HG03378 (cell line): Measurements from ENCODE around the gene RPS6KA2.

Experiments
- ATAC-seq: cut with Tn5 transposase; IDR thresholded peaks from one replicate; pipeline ENCODE4 v1.9.1; 2021; ENCODE audit warnings: mild to moderate bottlenecking, moderate library complexity; ENCODE audit not compliant: unreplicated experiment

RPS6KA2 gene

GRCh38 chr6:166459272-166459671 is 167.8 kb downstream of the RPS6KA2 start:
- no peak for ATAC-seq

DNA sequence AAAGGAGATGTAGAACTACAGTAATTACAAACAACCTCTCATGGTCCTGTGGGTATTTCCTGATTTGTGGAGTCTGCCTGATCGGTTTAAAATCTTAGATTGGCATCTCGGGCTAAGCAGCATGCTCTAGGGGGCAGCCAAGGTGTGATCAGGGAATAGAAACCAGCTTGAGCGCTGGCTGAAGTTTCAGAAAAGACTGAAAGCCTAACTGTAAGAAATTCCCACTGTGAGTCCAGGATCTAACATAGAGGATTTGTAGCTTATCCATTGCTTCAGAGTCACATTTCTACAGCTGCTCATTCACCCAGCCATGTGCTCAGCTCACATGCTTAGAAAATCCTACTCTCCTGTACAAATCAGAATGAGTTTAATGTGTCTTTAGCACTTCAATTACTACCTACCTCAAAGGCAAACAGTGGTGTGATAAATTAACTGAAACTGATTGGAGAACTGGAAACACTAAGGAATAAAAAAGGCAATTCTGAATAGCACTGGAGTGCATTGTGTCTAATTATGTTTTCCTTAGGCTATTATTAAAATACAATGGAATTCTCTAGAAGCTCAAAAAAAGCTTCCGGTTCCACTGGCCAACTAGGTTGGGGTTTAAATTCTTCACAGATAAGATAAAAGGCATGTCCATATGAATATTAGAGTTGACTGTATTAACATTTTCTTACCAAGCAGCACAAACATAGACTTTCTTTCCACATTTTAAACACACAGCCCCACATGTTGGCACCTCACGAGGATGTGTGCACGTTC is 170.5 kb downstream of the RPS6KA2 start:
- no peak for ATAC-seq

DNA sequence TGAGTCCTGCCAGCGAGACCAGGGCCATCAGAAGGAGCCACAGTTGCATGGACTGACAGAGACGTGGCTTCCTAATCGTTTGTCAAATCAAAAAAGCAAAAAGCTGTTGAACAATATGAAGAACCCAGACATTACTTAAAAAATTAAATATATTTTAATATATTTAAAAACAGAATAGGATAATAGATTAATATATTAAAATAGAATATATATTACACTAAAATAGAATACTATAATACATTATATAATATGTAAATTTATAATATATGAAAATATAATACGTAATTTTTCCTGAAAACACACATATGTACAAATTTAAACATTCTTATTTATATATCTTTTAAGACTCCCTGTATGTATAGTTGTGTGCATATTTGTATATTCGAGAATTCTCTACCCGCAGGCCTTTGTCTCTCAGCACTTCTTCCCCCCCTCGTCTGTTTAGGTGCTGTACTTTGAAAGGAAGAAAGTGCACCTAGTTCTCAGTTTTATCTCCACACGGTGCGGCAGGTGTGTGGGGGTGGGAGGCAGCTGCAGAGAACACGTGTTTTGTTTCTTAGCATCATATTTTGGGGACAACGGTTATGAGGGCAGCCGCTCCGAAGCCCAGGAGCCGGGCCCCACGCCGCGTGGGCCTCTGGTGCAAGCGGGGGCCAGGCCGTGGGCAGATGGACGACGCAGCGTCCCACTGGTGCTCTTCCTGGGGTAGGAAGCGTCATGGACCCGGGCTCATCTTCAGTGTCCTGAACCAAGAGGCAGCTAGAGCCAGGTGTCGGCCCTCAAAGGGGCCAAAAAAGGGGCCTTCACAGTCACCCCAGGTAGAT is 172.1 kb downstream of the RPS6KA2 start:
- no peak for ATAC-seq

- ATAC-seq, result no peak
Observed at GRCh38 chr6:166453651-166454050, 173.4 kb downstream of the RPS6KA2 start.

- ATAC-seq, result no peak
Observed at GRCh38 chr6:166450167-166450873, 176.7 kb downstream of the RPS6KA2 start.

- no peak for ATAC-seq
Observed at GRCh38 chr6:166449641-166450040, 177.4 kb downstream of the RPS6KA2 start.

DNA sequence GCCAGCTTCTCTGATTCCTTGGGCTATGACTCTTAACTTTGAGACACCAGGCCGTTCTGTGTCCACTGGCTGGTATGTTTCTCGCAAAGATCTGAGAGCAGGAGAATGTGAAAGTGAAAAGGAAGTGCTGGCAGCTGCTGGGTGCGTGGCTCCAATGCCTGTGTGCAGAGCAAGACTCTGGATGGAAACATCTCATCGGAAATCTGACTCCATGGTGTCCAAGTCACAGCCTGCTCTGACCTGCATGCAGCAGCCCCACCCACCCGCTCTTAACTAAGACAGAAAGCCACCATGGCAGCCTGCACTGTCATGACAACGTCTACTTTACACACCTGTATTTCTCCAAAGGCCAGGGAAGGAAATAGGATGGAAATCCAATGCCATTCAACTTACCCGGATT is 178.0 kb downstream of the RPS6KA2 start:
- ATAC-seq, result no peak

GRCh38 chr6:166448432-166448831 is 178.6 kb downstream of the RPS6KA2 start:
- ATAC-seq, result no peak

GRCh38 chr6:166446567-166447065 is 180.4 kb downstream of the RPS6KA2 start:
- ATAC-seq, result no peak

- ATAC-seq, result no peak
Observed at GRCh38 chr6:166446146-166446545, 180.9 kb downstream of the RPS6KA2 start.

DNA sequence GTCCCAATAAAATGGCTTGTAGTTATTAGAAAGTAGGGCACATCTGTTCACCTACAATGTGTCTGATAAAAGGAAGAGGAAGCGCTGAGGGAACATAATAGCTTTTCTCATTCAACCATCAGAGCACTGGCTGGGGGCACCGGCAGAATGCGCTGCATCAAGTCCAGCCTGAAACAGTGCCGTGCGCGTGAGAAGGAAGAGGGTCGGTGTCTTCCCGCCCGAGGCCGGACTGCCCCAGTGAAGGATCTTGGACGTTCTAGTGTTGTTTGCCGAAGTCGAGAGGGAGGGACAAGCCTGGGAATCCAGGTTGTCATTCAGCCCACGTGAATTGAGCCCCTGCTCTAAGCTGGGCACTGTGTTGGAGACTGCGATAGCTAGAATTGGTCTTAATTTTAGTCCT is 182.6 kb downstream of the RPS6KA2 start:
- ATAC-seq, result no peak

DNA sequence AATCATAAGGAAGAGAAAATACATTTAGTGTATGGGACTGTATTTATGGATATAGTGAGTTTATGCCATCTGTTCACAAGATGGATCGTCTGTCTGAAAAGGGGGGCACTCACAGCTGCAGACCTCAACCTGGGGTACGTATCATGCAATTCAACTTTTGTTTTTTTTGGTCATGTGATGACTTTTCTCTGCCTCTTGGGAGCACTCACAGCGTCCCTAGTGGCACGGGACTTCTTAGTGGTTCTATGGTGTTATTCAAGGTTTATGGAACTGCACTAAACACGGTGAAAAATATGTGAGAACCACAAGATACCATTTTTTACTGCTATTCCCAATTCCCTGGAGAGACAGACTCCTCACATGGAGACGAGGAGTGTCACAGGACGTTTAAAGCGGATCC is 183.9 kb downstream of the RPS6KA2 start:
- no peak for ATAC-seq

DNA sequence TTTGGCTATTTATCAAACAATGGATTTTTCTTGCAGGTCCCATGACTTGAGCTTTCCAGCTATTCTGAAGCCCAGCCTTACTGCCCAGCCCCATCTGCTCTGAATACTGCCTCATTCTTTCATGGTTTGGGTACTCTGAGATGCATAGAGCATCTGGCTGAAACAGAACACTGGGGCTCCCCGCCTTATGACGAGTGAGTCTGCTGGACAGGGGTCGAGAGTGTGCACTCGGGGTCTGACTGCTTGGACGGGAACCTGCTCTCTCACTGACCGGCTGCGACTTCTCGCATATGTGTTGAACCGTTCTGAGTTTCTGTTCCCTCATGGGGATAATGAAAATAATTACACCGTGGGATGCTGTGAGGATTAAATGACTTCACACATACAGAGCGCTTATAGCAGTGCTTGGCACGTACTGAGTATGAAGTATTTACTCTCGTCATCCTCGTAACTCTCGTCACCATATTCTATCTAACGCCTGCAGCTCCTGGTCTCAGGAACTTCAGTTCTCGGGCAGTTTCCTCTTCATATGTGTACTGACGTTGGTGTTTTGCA is 184.8 kb downstream of the RPS6KA2 start:
- ATAC-seq, result no peak

DNA sequence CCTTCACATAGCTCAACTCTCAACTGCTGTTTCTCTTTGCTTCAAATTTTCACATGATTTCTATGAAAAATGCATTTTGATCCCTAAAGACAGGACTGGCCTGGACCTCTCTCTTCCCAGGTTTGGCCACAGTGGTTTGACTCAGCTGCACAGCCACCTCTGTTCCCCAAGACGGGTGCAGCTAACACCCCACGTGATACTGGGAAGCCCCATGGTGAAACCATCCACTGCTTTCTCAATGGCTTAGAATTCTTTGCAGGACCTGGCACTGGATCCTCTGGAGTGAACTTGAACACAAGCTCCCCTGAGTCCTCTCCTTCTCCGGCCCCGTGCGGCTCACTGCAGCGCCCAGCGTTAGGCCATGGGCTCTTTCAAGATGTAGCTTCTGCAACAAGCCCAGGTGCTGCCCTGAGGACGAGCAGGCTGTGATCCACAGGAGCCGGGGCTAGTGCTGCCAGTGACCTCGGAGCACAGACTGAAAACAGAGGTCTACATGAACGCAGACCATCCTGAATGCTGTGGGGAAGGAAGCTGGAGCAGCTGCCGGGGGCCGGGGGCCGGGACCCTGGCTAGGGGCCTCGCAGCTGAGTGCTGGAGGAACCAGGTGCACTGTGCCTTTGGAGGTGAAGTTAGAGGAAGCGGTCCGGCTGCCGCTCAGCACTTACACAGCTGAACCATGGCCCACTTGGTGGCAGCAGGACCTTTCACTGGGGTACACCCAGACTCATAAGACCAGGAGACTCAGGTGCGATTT is 185.5 kb downstream of the RPS6KA2 start:
- ATAC-seq, result no peak

DNA sequence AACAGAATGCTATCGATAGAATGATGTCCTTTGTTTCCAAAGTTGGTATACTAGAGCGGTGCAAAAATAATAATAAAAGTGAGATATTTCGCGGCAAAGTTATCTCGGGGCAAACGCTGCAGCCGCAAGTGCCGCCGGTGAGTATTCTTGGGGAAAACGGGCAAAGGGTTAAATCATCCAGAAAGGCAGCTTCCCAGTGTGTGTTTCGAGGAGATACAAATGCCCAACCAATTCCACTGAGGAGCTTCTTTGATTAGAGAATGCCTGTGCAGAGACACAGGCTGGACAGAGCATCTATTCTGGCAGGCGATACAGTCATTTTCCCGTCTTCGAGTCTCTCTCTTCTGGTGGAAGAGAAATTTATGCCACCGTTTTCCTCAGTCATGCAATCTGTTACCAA is 186.3 kb downstream of the RPS6KA2 start:
- ATAC-seq, result no peak

DNA sequence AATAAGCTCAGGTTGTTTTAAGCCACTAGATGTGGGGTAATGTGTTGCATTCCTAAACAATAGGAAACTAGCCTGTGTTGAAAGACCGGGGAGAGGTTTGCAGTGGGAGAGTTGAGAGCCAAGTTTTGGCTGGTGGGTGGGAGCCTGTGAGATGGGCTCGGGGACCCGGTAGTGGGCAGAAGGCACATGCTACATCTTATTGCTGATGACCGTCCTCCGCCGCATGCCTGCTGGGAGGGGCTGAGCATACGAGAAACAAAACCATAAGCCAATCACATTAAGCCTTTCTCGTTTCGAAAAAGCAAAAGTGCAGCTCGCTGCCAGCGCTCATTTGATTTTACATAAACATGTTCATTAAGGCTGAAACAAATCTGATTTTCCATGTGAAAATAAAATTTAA is 186.9 kb downstream of the RPS6KA2 start:
- ATAC-seq, result no peak

DNA sequence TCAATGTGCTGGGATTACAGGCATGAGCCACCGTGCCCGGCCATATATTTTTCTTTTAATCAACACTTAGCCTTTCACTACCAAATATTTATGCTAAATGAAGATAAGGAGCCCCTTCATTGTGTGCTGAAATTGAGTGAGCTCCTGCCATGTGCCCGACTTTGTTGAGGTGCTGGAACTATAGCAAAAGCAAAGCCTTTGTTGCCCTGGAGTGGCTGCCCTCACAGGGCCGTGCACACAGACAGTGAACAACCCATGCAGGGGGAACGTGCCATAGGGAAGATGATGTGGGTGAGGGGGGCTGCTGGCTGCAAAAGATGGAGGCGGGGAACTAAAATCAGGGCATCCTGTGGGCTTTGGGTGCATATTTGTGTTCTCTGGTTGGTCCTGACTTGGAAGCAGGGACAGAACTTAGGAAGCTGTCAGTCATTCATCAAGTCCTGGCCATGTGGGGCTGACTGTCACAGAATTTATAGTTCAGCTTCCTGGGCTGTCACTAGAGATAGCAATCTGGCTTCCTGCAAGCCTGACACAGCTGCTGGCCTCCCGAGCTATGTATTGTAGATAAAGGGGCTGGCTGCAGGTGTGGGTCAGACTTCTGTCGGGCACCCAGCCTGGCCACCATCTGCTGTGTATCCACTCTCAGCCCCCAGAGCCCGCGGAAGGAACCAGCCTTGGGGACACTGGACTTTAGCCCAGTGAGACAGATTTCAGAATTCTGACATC is 187.5 kb downstream of the RPS6KA2 start:
- no peak for ATAC-seq

GRCh38 chr6:166438211-166438861 is 188.7 kb downstream of the RPS6KA2 start:
- ATAC-seq, result no peak

DNA sequence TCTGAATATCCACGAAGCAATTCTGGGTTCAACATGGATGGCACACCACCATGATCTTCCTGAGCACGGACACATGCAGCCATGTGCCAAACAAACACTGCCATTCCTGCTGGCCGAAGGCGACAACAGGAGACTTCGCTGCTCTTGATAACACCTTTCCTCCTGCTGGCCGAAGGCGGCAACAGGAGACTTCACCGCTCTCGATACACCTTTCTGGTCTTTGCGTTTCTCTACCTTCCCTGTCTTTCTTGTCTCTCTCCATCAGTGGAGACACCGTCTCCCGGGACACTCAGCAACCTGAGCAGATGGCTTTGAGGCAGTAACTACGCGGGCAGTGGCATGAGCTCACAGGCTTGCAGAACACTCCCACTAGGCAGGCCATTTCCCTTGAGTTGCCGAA is 189.4 kb downstream of the RPS6KA2 start:
- ATAC-seq, result no peak
